Measurements from ENCODE around the gene SGK1.
"Not testable (repeated sequence)": the region's sequence is repeated elsewhere in the genome, so short reads cannot be mapped to it uniquely, and the experiment has no call there.

The SGK1 gene

DNA sequence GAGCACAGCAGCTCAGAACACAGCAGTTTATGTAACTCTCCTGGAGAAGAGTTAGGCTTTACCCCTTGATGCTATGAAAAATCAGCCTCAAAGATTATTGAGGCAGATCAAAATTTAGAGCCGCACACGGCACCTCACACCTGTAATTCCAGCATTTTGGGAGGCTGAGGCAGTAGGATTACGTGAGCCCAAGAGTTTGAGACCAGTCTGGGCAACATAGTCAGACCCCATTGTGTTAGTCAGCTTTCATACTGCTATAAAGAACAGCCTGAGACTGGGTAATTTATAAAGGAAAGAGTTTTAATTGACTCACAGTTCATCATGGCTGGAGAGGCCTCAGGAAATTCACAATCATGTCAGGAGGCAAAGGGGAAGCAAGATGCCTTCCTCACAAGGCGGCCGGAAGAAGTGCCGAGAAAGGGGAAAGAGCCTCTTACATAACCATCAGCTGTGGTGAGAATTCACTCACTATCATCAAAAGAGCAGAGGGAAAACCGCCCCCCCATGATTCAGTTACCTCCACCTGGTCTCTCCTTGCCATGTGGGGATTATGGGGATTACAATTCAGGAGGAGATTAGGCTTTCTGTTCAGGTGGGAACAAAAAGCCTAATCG lies 87.7 kb downstream of the SGK1 start:
- DNase-seq (ENCODE audit: low read depth in 4 of 4, low spot score in 1 of 4), result no peak

DNA sequence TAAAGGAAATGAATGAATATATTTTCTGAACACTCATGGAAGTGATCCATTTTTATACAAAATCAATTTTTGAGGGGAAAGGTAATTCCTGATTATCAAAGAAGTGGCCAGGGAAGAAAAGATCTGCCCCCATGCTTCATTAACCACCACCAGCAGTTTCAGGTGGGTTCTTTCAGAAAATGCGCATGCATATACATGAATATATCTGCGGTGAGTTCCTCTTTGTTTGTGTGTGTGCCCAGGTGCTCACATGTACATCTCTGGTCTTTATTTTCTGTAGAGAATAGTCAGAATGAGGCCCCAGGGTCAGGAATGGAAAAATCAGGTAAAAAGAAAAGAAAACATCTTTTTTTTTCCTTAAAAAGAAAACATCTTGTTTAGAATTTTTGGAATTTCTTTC lies 88.4 kb downstream of the SGK1 start:
- no peak for DNase-seq (ENCODE audit: low read depth in 4 of 4, low spot score in 1 of 4)

DNA sequence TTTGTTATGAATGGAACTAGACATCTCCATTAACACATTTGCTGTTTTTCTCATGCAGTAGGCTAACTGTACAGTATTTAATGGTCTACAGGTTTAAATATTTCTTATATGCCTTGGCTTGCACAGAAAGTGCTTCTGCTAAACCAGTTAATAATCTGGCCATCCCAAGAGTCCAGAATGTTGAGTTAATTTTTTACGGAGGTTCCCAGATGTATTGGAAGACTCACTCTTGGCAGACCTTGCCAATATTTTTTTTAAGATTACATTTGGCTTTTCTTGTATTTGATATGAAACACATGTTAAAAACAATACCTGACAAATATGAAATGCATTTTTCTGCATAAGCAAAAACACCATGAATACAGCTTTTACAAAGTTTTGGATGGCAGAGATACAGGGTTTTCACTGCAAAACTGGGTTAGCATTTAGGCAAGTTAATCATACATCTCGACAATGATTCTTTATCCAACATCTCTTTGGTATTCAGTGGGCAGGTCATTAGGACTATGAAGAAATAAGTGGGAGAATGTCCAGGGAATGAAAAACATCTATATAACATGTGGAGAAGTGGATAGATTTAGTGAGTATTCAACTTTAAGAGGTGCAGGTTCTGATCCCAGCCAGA lies 94.0 kb downstream of the SGK1 start:
- DNase-seq (ENCODE audit: low read depth in 4 of 4, low spot score in 1 of 4), result no peak

DNA sequence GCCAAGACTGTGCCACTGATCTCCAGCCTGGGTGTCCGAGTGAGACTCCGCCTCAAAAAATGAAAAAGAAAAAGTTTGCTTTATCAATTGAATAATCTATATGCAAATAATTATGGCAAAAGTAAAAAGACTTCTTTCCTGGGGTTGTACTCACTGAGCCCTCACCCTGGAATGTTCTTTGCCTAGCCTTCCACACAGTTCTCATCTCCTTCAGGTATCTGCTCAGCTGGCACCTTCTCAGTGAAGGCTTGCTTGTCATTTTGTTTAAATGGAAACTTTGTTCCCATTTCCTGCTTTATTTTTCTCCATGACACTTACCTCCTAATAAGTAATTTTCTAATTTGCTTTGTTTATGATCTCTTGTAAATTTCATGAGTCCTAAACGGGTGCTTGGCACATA lies 96.7 kb downstream of the SGK1 start:
- DNase-seq (ENCODE audit: low read depth in 4 of 4, low spot score in 1 of 4), result no peak

DNA sequence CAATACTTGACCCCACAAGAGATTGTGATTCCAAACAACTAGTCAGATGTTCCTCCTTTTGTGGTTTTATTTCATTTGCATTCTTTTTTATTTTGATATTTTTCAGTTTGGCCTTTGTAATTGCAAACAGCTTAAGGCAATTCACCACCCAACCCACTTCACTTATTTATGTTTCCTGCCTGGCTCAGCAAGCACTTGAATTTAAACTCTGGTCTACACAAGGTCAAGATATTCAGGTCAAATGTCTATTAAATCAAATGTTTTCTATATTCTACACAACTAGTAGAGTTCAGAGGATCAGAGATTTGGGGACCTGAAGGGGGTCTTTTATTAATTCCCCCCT lies 100.1 kb downstream of the SGK1 start:
- DNase-seq (ENCODE audit: low read depth in 4 of 4, low spot score in 1 of 4), result no peak

DNA sequence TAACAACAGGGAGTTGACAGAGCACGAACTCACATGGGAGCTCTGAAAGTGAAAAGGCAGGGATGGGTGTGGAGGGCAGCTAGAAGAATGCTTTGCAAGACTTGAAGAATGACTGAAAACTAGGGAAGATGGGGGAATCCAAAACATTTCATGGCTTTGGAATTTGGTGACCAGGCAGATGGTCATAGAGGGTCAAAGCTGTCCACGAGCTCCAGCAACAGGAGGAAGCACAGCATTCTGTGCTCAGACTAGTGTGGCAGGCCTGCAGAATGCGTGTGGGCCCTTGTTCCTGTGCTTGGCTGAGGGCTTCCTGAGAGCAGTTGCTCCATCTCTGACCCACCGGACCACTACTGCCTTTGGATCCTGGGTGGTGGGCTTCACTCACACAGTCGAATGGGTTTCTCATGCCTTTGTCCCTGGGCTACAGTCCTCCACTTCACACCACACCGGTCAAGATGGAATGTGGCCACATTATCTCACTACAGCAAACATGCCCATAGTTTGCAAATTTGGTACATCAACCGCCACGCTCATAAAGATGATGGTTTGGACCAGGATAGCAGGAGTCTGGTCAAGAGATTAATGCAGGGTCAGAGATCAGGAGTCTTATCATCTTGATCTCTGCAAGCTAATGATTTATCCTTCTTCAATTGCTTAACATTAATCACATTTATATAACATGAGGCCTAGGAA lies 100.7 kb downstream of the SGK1 start:
- no peak for DNase-seq (ENCODE audit: low read depth in 4 of 4, low spot score in 1 of 4)

DNA sequence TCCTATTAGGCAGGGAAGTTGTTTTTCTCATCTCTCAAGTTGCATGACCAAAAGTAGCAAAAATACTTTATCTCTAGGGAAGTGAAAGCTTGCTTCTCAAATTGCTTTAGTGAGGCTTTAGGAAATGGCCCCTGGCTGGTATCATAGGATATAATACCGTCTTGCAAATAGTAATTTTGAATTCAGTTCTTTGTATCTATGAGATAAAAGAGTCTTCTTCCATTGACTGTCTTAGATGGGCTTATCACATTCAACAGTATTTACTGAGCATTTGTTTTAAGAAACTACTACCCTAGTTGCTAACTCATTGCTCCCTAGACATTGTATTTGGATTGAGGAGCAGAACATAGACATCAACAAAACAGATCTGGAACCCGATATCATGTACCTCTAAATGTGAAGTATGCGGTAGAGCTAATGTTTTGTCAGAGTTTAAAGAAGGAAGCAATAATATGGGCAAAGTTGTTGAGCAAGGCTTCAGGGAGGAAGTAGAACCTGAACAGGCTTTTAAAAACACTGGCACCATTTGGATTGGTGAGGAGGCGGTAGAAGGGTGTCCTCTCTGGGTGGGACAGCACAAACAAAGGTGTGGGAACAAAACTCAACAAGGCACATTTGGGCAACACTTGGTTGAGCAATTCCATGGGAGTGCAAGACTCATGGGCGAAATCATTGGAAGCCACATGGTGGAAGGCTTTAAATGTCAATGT lies 101.5 kb downstream of the SGK1 start:
- DNase-seq (ENCODE audit: low read depth in 4 of 4, low spot score in 1 of 4), result no peak

DNA sequence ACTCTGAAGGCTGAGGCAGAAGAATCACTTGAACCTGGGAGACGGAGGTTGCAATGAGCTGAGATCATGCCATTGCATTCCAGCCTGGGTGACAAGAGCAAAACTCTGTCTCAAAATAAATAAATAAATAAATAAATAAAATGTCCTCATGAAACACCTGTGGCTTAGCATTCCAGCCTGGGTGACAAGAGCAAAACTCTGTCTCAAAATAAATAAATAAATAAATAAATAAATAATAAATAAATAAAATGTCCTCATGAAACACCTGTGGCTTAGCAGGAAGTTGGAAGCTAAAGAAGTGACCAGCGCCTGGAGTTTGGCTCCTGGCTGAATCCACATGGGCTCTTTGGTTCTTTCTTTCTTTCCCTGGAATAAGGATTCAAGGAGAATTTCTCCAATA lies 104.5 kb downstream of the SGK1 start:
- not testable (repeated sequence) for DNase-seq (ENCODE audit: low read depth in 4 of 4, low spot score in 1 of 4)

DNA sequence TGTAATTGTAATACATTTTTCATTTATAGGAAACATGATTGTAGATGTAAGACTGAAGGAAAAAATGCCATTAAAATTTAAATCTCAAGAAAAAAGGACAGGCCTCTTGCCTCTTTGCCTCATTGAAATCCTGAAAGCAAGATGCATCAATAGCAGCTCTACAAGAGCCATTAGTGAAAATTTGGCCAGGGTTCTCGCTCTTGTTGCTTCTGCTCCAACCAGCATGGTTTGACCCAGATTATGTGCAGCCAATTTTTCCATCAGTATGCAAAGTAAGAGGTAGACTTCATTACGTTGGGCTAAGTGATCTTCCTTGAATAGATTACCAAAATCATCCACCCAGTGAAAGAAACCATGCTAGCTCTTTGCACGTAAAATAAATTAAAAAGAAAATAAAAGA lies 106.6 kb downstream of the SGK1 start:
- DNase-seq (ENCODE audit: low read depth in 4 of 4, low spot score in 1 of 4), result no peak

DNA sequence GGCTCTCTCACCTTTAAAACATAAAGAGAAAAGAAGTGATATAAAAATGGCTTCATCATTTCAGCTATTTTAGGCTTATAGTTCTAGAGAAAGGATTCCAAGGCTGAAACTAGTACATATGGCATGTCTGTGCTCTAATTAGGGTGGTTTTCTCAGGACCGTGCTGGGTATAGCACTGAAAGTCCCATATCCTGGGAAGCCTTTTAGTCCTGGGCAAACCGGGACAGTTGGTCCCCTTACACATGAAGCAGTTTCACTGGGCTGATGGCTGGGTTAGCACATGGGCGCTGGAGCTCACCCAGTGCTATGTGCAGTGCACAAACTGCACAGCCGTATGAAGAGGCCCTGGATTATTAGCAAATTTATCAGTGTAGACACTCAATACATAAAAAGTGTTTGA lies 110.5 kb downstream of the SGK1 start:
- DNase-seq (ENCODE audit: low read depth in 4 of 4, low spot score in 1 of 4), result no peak

DNA sequence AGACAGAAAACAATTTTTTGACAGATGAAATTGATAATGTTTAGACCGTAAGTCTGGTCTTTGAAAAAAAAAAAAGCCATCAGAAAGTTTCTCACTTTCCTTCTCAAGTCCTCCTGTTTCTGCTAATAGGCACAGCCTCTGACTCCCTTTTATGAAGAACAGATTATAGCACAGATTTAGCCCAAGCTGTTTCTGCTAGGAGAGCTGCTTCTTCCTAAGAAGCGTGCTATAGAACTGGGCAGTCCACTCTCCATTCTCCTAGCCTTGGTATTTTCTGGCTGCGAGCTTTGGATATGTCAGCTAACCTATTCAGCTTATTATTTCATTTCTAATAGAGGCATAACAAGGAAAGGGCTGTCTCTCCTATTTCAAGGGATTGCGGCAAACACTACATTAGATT lies 112.5 kb downstream of the SGK1 start:
- DNase-seq (ENCODE audit: low read depth in 4 of 4, low spot score in 1 of 4), result no peak

DNA sequence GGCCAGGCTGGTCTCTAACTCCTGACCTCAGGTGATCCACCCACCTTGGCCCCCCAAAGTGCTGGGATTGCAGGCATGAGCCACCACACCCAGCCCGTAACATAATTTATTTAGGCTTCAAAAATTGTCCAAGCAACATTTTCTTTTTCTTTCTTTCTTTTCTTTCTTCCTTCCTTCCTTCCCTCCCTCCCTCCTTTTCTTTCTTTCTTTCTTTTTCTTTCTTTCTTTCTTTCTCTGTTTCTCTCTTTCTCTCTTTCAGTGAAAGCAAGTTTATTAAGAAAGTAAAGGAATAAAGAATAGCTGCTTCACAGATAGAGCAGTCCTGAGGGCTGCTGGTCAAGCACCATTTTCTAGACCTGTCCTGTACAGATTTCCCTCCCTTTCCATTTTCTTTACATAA lies 113.2 kb downstream of the SGK1 start:
- DNase-seq (ENCODE audit: low read depth in 4 of 4, low spot score in 1 of 4), result not testable (repeated sequence)

DNA sequence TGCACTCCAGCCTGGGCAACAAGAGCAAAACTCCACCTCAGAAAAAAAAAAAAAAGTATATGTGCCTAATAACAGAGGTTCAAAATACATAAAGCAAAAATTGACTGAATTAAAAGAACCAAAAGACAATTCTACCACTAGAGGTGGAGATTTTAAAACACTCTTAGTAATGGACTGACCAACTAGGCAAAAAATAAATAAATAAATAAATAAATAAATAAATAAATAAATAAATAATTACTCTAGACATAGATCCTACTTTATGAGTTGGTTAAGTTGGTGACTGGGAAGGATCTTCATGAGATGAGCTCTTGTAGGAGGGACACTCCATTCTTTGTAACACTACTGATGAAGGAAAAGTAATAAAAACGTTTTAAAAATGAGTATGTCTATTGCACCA lies 113.9 kb downstream of the SGK1 start:
- DNase-seq (ENCODE audit: low read depth in 4 of 4, low spot score in 1 of 4), result no peak

DNA sequence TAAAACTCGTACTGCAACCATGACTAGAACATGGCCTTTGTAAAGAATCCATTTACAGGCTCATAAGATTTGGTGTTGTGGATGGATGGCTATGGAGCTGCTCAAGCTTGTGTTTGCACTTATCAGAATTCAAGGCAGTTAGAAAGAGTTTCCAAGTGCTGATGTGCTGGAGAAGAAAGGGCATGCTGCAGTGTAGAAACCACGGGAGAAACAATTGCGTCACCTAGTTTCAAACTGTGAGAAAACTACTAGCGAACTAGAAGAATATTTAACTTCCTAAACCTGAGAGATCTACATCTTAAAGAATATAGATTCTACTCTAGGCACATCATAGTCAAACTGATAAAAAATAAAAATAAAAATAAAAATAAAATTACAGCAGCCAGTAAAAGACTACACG lies 116.2 kb downstream of the SGK1 start:
- DNase-seq (ENCODE audit: low read depth in 4 of 4, low spot score in 1 of 4), result no peak

DNA sequence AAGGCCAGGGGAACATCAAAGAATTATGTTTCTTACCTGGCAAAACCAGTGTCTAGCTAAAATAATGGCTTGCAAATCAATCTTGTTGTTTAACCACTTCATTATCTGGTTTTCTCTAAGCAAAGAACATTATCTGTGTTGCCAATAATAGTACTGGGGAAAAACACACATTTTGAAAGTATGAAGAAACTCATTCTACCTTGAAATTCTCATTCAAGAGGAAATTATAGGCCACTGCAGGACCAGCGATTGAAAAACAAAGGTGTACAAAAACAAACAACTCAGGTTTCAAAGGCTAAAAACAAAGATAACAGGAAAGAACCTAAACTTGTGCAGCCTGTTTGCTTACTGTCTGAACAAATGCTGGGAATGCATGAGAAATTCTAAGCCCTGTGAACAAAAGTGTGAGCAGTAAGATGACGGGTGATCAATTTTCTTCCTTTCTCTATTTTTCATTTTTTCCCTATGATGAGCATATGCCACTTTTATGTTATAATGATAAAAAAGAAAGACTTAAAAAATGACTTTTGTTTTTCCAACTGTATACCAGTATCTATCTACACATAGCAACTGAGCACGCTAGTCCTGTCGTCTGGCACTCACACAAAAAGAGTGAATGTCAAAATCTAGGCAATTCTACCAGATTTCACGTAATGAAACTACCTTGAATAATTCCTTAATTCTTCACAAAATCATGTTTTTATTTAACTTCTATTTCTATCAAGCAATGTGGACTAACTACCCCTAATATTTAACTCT lies 117.9 kb downstream of the SGK1 start:
- no peak for DNase-seq (ENCODE audit: low read depth in 4 of 4, low spot score in 1 of 4)

DNA sequence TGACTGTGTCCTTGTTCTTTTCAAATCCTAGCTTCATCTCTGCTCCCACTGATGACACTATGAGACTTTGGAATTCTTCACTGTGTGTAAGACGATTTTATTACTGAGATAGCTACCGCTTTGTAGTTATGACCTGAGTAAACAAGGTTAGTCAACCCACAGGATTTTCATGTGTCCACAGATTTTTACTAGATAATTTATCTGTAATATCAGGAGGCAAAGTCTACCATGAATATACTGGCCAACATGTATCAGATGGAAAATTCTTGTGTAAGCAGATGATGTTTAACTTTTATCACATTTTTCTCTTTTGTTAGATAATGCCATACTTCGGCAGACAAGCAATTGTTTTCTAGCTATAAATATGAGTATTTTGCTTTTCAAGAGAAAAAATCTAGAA lies 119.8 kb downstream of the SGK1 start:
- DNase-seq (ENCODE audit: low read depth in 4 of 4, low spot score in 1 of 4), result no peak

DNA sequence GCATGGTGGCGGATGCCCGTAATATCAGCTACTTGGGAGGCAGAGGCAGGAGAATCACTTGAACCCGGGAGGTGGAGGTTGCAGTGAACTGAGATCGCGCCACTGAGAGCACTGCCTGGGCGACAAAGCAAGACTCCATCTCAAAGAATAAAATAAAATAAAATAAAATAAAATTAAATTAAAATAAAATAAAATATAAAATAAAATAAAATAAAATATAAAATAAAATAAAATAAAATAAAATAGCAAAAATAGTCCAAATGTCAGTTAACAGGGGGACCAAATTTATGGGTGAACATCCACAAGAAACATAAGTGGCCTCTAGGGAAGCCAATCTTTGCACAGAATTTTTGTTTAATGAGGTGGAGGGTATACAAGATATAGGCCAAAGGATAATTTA lies 120.2 kb downstream of the SGK1 start:
- not testable (repeated sequence) for DNase-seq (ENCODE audit: low read depth in 4 of 4, low spot score in 1 of 4)

DNA sequence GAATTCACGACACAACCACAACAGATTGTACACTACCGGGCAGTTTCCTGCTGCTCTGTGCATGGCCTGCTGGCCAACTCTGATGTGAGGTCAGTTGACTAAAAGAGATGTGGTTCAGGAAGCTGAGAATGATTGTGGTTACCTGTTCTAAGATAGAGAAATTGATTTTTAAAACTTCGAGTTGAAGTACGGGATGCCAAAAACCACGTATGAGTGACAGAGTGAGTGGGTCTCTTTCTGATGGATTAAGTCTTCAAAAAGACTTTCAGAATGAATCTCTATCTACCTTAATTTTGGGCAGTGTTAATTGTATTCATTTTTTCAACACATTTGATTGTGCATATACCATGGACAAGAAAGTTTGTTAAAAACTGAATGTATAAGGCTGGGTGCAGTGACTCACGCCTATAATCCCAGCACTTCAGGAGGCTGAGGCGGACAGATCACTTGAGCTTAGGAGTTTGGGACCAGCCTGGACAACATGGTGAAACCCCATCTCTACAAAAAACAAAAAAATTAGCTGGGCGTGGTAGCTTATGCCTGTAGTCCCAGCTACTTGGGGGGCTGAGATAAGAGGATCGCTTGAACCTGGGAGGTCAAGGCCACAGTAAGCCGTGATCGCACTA lies 121.2 kb downstream of the SGK1 start:
- DNase-seq (ENCODE audit: low read depth in 4 of 4, low spot score in 1 of 4), result no peak

DNA sequence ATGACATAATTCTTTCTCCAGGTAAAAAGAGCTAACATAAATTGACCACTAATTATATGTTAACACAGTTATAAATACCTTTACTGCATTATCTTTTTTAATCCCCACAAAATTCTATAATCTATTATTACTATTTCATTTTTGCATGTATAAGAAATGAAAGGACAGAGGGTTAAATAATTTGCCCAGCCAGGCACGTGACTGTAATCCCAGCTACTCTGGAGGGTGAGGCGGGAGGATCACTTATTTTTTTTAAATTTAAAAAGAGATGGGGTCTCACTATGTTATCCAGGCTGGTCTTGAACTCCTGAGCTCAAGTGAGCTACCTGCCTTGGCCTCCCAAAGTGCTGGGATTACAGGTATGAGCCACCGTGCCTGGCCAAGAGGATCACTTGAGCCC lies 121.9 kb downstream of the SGK1 start:
- no peak for DNase-seq (ENCODE audit: low read depth in 4 of 4, low spot score in 1 of 4)

DNA sequence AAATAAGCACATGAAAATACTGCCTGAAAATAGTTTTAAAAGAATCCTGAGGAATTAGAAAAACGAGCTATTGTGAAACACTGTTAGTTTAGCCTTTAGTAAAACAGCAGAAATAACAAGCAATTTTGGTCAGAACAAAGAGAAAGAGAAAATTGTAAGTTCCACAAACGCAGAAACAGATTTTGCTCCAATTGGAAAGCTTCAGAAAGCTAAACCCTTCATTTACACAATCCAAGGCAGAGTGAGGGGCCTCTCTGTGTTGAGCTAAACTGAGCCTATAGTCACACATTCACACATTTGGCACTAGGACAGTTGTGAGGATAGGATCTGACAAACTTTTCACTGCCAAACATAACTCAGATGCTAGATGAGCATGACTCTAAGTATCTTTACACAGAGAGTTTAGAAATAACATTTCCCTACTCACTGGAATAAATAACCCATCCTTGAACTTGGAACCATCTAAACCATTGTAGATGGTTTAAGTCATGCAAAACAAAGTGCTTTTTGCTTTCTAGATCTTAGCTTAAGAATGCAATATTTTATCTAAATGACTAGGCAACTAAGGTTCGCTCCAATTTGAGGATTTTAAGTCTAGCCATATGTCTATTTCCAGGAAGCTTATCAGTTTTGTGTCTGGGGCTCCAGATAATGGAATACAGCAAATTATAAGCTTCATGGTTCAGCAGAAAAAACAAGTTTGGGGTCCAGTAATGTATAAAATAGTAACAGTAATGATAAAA lies 122.6 kb downstream of the SGK1 start:
- no peak for DNase-seq (ENCODE audit: low read depth in 4 of 4, low spot score in 1 of 4)

All from stimulated activated CD4-positive, alpha-beta T cell treated with anti-CD3 and anti-CD28 coated beads, Interleukin-1b, Interleukin-23, amount 100 ng/mL, for 24 hours (primary cell).